Posterior vena cava (tissue), 2 donors: ENCODE results near the gene UBE2V1. TPM values are rescaled to one million over a fixed set of nuclear protein-coding genes. Genes with fewer than 3 reads are reported as not detected.
"Not testable (repeated sequence)": the region's sequence is repeated elsewhere in the genome, so short reads cannot be mapped to it uniquely, and the experiment has no call there.

ENCODE experiments used
- DNase-seq: peaks from one replicate; pipeline ENCODE4 v3.0.0-alpha.2; 2020; ENCODE audit warnings: low spot score
- intact Hi-C, 2 donors: fragments of 100-400 bp; cut with DNase I; formaldehyde crosslinking; loops; one replicate each; pipeline versions ENCODE4 v1.14.1 to v1.14.2; 2022 to 2023
- total RNA-seq, 2 donors: library from RNA; stranded (reverse); fragmentation: NEBNext Ultra II Directional; extraction: Animal tissue kit (Norgen Biotek cat#: 25700); gene quantifications; one replicate each; pipeline ENCODE4 v1.2.1, GENCODE V29; 2021
- donor health status: DM: yes; HTN: yes; CAD: no.
- donor health status: DM: yes; HTN: yes; CAD: no.

UBE2V1 gene
- total RNA-seq, 2 donors from 2014 or later = 77.0 to 89.4 TPM

DNA sequence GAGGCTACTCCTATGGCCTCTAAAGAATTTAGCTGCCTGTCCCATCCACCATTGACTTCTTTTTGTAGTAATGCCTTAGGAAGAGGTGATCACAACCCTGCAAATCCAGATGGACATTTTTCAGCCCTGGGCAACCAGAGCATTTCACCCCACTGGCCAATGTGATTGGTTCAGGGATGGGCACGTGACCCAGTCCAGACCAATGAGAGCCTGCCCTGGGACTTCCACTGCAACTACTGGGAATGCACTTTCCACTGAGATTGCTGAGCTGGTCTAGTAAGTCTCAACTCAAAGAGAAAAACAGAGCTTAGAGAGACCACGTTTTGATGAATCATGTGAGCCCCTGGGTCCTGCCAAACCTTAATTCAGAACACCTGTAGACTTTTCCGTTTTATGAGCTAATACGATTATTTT, 8.9 kb upstream of the UBE2V1 start:
- intact Hi-C loops = loop anchor here (2.0 to 5.0 kb wide), 2 partner anchors 49 to 50 kb away; no protein-coding TSS in a partner anchor
- peak; percentile 11 for DNase-seq

DNA sequence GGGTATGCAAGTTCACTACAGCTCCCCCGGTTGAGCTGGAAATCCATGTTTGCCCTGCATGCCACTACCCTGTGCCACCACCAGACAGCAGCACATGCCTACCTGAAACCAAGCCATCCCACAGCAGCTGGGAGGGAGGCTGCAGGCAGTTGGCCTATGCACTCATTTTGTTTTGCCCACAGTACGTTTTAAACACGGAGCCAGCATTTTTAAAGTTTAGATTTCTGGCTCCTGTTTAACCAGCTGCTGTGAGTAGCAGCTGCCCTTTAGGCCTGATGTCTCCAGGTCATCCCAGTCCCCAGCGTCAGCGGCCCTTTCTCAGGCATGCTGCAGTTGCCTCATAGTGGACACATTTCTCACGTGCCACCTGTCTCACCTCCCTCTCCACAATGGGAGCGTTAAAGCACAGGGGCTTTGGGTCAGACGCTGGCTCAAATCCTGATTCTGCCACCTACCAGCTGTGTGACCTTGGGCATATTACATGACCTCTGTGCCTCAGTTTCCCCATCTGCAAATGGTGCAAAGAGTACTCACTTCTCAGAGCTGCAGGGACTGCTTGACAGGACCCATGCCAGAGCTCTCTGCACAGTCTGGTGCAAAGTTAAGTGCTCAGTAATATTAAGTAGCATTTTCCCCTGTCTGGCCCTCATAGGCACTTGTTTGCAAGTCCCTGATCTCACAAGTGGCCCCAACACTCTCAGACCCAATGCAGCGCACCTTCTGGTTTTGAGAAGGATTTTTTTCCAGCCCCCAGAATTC, 8.2 kb upstream of the UBE2V1 start:
- intact Hi-C loops = loop anchor here in 1 of 2 donors (5.0 kb wide), 1 partner anchor 51 kb away; no protein-coding TSS in a partner anchor

DNA sequence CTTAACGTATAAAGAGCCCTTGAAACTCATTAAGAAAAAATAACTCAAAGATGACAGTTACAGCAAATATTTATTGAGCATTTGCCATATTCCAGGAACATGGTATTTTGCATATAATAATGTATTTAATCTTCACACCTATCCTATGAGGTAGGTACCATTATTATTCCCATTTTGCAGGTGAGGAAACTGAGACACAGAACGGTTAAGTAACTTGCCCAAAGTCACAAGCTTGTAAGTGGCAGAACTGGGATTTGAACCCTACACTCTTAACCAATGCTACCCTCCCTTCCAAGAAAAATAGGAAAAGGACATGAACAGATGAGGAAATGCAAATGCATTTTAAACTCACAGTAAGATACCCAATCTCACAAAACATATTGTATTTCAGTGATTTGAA, 5.3 kb upstream of the UBE2V1 start:
- intact Hi-C loops = no loop called here
- no peak for DNase-seq

More for the DNA sequence above, 8.2 kb upstream of the UBE2V1 start:
- DNase-seq = peak; percentile 86

DNA sequence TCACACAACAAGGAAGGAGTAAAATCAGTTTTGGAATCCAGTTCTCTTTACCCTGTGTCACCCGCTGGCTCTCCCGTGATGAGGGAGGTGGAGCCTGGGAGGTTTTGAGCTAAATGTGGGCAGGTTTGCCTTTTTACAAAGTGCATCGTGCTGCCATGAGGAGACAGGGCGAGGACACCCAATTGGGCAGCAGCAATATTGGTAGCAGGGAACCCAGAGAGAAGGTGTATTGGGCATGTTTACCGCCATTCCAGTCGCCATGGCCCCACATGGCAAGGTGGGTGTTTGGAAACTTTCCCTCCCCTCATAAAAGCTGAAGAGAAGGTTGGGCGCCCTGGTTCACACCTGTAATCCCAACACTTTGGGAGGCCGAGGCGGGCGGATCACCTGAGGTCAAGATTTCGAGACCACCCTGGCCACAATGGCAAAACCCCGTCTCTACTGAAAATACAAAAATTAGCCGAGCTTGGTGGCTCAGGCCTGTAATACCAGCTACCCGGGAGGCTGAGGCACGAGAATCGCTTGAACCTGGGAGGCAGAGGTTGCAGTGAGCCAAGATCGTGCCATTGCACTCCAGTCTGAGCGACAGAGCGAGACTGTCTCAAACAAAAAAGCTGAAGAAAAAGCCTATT, 3.5 kb upstream of the UBE2V1 start:
- DNase-seq = peak; percentile 54
- intact Hi-C loops = no loop called here

DNA sequence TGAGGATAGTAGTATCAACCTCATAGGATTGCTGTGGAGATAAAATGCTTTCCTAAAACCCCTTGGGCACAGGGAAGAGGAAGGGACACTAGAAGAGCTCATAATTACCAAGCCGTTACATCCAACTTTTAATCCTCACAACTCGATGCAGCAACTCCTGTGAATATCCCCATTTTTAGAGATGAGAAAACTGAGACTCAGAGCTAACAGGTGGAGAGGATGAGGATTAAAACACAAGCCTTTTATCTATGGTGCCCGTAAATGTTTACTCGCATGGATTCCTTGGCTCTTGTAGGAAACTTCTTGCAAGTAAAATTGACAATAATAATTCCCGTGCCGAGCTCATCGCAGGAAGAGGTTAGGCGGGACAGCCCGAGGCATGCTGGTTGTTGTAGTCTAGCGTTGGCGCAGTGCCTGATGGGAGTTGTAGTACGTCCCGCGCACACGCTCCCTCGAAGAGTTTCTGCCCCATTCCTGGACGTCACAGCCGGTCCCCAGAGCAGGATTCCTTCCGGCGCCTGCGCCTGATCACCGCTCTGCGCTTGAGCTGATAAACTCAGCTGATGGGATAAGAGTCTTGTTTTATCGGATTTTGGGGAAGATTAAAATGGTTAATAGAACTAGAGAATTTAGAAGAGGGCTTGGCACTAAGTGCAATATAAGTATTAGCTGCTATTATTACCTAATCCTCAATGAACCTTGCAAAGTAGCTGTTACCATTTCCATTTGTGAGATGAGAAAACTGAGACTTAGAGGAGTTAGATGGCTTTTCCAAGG, 2.8 kb upstream of the UBE2V1 start:
- peak; percentile 99 for DNase-seq
- intact Hi-C loops = no loop called here

DNA sequence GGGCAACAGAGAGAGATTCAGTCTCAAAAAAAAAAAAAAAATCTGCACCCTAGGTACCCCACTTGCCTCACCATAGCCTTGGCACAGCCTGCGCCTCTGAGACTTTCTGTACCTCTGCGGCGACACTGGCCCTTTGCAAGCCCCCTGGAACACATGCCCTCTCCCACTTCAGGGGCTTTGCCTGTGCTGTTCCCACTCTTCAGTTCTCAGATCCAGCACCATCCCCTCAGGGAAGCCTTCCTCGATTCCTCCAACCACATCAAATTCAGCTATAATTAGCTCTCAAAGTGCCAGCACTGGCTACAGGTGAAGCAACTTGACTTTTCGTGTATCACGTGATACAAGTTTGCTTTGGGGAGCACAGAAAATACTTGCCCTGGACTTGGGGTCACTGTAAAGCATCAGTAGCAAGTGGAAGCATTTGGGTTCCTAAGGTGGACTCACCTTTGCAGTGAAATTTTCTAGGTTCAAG, 2.1 kb upstream of the UBE2V1 start:
- intact Hi-C loops = no loop called here
- peak; percentile 58 for DNase-seq

DNA sequence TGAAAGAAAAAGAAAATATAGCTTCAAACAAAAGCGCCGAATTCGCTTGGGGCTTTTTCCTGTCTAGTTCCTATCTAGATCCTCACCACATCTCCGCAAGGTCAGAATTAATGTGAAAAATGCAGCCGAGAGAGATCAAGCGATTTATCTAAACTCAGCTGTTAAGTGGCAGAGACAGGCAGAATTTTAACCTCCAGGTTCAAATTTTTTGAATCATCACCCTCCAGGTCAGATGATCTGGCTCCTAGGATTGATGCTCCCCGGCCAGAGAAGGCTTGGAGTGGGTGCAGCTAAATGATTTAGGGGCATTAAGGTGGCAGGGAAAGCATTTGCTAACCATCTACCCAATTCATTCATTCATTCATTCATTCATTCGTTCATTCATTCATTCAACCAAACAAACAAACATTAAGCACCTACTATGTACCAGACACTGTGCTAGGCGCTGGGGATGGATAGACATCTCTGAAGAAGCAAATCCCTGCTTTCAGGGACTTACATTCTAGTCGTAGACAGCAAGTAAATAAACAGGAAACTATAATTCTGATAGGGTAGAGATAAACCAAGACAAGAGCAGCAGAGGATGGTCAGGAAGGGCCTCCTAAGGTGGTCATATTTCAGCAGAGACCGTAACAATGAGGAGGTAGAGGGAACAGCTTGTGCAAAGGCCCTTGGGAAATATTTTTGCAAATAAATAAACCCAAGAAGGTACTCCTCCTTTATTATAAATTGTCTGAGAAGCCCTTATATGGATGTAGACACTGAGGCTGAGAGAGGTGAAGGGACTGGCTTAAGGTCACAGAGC, 672 bp upstream of the UBE2V1 start:
- intact Hi-C loops = no loop called here
- DNase-seq = no peak

DNA sequence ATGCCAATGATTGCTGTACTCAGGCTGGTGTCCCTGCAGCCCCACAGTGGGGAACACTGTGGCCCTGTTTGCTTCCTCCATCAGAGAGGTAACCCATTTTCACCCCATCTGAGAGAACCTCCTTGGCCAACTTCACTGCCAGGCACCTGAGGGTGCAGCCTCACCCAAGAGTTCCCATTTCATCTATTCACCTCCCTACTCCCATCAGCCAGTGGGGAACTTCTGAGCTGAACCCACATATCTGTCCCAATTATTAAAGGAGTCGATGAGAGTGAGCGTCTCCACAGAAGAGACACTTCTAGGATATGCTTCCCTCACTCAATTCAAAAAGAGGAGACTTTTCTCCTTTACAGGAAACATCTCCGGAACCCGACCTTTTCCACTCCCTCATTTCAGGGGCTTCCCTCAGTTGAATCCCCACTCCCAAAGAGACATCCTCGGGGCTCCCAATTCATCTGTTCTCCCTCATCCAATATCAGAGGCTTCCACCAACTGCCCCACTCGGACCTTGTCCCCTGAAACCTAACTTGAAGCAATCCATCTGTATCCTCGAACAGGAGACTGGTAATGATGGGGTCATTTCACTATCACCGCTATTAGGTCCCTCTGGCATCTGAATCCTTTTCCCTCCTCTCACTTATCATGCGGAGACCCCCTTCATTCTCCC, 988 bp downstream of the UBE2V1 start:
- intact Hi-C loops = no loop called here
- peak; percentile 12 for DNase-seq

DNA sequence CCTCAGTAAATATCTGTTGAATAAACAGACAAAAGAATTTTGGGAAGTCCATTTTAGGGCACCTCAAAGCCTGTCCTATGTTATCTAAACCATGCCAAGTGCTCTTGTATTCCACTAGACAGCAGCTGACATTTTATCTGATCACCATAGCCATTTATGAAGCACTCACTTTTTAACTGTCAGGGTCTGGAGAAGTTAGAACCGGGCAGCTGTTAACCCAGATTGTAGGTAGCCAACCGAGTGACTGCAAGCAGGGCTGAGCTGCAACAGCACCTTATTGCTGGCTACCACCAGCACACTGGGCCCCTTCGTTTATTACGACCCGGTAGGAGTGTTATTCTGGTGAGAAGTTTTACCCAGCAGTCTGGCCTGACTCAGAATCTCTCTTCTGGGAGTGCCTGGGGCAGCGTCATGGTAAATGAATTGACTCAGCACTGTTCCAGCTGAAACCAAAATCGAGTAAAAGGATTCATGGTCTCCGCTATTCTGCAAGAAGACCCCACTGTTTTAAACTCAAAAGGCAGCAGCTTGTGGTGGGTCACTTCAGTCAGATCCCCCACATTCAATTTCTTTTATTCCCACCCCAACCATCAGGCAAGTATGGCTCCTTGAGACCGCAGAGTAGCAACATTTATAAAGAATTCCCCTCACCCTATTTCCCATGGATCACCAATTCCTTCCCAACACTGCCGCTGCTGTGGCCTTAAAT, 1.7 kb downstream of the UBE2V1 start:
- peak; percentile 19 for DNase-seq
- intact Hi-C loops = no loop called here

DNA sequence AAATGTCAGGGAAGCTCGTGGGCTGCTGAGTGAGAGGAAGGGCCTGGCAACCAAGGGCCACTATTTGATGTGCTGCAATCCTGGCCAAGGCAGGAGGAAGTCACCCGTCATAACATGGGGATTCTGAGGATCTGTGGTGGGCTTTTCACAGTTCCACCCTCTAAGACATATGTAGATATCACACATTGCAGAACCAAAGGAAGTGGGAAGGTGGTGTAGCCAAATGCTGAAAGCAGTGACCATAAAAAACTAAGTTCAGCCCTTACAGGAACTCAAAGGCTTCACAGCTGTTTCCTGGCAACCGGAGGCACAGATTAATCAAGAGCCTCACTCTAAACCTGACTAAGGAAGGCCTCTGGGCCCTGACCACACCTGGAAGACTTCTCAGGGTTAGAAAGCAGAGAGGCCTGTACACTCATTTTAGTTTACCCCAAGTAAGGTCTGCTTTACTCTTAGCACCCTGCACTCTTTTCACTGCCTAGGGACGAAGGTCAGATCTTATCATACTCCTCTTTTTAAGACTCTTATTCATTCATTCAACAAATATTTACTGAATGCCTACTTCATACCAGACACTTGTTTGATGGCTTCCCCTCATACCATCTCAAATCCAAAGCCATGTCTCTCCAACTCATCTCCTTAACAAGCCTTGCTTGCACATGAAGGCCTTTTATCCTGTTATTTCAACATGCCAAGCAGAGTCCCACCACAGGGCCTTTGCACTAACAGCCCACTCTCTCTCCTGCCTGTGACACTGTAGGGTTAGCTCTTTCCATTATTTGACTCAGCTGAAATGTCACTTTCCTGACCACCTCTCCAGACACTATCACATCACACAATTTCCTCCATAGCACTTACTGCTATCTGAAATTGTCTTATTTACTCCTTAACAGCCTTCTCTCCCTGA, 2.6 kb downstream of the UBE2V1 start:
- DNase-seq = no peak
- intact Hi-C loops = no loop called here

DNA sequence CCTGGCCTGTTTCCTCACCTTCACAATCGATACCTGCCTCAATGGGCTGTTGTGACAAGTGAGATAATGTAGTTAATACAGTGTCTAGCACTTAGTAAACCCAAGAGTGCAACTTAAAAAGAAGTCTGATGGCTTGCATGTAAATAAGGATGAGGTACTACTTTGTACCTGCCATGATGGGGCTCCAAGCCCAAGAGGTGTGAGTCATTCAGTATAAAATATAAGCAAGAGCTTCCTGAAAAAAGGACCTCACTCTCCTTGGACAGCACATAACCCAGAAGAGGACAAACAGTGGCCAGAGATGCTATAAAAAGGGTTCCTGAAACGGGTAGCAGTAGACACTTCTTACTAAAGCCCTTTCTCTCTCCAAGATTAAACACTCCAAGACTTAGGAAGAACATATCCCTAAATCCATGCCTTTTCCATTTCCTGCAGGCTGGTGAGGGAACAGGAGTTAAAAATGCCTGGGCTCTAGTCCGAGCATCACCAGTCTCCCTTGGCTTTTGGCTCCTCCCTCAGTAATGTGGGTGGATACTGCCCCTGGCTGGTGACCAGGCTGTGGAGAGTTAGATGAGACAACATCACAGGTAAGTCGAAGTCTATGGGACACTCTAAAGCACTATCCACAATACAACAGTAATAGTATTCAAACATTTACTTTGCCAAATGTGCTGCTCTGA, 4.3 kb downstream of the UBE2V1 start:
- intact Hi-C loops = no loop called here
- DNase-seq = no peak

DNA sequence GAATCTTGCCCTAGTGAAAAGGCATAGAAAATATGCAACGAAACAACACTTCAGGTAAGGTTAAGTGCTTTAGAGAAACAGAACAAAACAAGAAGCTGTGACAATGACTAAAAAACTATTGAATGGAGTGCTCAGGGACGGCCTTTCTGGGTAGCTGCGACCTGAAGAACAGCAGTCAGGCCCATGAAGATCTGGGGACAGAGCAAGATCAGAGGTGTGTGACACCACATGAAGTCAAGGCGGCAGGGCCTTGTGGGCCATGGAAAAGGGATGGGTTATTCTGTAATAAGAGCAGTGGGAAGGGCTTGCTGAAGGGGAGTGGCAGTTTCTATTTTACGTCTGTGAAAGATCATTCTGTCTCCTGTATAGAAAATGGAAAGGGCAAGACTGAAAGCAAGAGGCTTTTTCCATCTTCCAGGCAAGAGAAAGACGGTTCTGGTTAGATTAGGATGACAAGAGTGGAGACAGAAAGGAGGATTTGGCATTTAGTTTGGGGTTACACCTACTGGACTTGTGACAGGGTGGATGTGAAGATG, 5.1 kb downstream of the UBE2V1 start:
- intact Hi-C loops = no loop called here
- peak; percentile 55 for DNase-seq

DNA sequence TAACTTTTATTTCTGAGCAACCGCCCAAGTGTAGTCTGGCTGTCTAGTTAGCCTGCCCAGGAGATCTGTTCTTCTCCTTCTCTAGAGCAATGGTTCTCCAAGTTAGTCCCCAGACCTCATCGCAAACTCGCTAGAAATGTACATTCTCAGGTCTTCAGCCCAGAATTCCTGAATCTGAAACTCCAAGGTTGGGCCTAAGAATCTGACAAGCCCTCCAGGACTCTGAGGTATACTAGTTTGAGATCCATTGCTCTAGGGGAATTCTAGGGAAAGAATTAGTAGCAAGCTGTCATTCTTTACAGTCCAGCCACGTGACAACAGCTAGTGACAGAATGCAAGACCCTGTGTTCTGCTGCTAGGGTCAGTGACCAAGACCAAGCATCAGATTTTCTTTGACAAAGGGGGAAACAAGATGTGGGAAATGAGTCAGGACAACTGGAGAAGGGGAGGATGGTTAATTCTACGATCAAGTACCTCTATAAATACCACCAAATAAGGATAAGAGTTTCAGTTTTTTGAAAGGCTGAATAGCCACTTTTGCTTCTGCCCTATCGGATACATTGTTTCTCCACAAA, 5.8 kb downstream of the UBE2V1 start:
- intact Hi-C loops = no loop called here
- no peak for DNase-seq

DNA sequence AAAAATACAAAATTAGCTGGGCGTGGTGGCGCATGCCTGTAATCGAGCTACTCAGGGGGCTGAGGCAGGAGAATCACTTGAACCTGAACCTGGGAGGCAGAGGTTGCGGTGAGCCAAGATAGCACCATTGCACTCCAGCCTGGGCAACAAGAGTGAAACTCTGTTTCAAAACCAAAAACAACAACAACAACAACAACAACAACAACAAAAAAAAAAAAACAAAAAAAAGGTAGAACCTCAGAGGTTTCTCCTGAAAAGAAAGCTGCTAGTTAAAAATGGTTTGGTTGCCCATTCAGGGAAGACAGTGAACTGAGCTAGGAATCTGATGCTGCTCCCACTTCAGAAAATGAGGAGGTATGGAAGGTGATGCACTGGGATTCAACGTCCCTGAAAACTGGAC, 6.3 kb downstream of the UBE2V1 start:
- DNase-seq, intact Hi-C loops: not testable (repeated sequence)

DNA sequence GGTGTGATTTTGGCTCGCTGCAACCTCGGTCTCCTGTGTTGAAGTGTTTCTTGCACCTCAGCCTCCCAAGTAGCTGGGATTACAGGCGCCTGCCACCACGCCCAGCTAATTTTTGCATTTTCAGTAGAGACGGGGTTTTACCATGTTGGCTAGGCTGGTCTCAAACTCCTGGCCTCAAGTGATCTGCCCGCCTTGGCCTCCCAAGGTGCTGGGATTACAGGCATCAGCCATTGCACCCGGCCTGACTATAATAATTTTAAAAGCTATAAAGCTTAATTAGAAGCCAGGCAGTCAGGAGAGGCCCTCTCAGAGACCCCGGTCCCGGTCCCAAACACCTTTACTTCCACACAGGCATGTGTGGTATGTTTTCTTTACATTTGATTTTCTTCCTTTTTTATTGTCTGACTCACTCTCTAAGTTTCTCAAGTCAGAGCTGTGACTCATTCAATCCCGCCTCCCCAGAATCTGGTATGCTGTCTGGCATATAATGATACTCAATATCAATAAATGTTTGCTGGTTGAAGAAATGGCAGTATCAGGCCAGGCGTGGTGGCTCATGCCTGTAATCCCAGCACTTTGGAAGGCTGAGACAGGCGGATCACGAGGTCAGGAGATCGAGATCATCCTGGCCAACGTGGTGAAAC, 9.4 kb downstream of the UBE2V1 start:
- intact Hi-C loops, DNase-seq: not testable (repeated sequence)
